GM12892 (cell line): ENCODE results near the gene CNTN5.

ENCODE experiments used
- POLR2A ChIP-seq: IDR thresholded peaks from 2 replicates; pipeline ENCODE4 v1.6.1; 2011; ENCODE audit warnings: low read depth, low read length, control low read depth
- POLR2AphosphoS5 ChIP-seq: IDR thresholded peaks from 2 replicates; pipeline ENCODE4 v1.6.1; 2011; ENCODE audit warnings: low read depth, low read length, control low read depth

GRCh38 chr11:99069856-99070444 is 49.2 kb downstream of the CNTN5 start:
- TF ChIP-seq POLR2AphosphoS5 (no peak), POLR2A (no peak)
